SW480 (cell line): ENCODE data around the gene EXT2.

Experiments
- DNase-seq: peaks from one replicate; pipeline ENCODE4 v3.0.0-alpha.2; 2016; ENCODE audit warnings: low spot score

EXT2 gene

GRCh38 chr11:44203270-44204043, 108.0 kb downstream of the EXT2 start:
- no peak for DNase-seq

GRCh38 chr11:44205352-44205751, 109.9 kb downstream of the EXT2 start:
- DNase-seq, result no peak

DNA sequence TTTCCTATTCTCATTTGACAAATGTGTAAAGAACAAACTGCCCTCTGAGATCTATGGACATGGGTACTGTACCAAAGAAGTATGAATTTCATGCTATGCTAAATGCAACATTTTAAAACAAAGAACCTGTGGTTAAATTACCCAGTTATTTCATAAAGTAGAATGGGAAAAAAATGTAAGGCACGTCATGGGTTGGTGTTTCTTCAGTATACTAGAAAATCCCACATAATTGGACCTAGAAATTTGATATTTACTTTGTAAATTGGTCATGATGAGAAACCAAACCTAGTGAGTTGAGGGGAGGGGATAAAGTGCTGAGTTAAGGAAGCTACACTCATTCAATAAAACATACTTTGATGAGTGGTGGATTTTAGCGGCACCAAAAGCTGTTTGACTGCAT, 110.4 kb downstream of the EXT2 start:
- no peak for DNase-seq

GRCh38 chr11:44207292-44207691, 111.8 kb downstream of the EXT2 start:
- no peak for DNase-seq

DNA sequence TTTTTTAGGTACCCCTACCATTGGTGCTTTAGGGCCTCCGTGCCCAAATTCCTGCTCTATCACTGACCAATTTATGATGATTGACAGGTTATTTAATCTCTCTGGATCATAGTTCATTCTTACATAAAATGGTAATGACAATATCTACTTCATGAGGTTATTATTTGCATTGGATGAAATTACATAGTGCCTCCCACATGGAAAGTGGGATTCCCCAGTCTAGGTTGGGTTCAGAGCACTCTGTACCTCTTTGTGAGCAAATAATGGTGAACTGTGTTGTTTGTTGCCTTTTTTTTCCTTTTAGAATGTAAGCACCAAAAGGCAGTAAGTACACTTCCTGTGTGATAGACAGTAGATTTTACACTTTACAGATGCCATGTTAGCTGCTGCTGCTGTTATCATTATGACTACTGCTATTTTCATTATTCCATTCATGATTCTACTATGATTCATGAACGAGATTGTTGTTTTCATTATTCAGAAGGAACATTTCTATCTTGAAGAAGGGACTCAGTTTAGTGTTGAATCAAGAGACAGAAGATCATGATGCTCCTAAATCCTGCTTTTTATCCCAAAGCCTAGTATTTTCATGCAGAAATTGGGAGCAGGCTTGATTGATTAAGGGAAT, 113.6 kb downstream of the EXT2 start:
- no peak for DNase-seq

GRCh38 chr11:44212128-44212527, 116.7 kb downstream of the EXT2 start:
- DNase-seq, result no peak

- DNase-seq, result no peak
These were observed 117.7 kb downstream of the EXT2 start for GRCh38 chr11:44213148-44213547.

DNA sequence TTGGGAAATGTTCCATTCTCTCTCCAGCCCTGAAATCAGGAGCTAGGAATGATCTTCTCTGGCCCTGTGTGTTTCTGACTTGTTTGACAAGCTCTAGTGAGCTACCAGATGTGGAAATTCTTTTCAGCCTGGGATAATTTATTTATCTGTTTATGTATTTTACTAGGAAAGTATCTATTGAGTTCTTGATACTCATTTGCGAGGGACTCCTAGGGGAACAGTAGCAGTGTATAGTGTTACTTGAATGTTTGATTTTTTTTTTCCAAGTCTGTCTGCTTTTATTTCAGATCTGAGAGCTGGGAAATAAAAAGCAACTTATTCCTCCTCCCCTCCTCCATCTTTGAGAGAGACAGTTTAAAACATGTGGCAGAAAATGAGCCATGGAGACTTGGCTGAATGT, 122.0 kb downstream of the EXT2 start:
- no peak for DNase-seq

DNA sequence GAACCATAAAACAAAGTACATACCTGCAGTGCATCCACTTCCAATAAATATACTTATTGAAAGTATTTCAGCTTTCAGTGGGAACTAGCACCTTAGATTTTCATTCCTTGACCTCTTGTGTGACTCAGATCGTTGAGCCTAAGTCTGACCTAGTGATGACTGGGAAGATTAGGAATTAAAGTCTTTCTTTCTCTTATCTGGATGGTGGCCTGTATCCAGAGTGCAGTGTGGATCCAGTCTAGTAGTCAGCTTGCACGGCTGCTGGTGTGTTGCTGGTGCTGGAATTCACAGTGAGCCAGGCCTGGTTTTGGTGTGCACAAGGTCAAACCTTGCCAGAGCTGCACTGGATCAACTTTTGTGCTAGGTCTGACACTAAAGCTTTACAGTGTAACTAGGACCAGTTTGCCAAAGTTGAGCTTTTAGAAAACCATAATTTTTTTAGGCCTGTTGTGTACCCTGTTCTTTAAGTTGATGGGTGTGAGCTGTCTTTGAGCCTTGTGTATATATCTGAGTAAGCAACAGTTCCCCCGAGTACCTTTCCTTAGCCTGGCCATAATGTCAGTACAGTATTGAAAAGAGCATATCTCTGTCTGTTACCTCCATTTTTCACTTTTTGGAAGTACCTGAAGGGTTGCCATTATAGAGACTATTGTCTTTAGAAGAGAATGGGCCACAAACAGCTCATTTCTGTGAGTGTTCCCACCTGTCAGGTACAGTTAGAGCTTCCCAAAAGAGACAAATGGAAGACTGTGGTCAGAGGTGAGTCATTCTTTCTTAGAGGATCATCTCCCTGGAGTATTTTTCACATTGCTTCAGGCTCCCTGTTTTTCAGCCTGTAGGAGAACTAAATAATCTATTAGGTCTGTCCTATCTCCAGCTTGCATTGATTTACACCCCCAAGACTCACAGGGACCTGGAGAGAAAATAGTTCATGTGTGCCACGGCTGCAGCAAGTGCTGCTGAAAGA, 124.6 kb downstream of the EXT2 start:
- no peak for DNase-seq

- DNase-seq, result no peak
These were observed 126.0 kb downstream of the EXT2 start for GRCh38 chr11:44221456-44221855.

DNA sequence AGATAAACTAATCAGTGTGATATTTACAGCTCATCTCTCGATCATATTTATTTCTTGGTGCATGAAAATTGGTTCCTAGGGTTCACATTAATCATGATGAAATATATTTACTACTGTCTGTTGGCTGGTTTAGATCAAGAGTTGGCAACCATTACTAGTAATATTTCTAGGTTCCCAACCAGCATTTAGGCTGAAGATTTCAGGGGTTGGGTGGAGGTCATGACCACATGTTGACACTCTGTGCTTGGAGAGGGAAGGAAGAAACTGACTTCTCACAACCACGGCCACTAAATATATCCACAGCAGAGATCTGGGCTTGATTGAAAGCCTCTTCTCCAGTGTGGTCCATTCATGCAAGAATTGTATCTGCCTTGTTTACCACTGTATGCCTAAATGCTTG, 126.5 kb downstream of the EXT2 start:
- no peak for DNase-seq

GRCh38 chr11:44223238-44223637, 127.8 kb downstream of the EXT2 start:
- DNase-seq, result no peak

GRCh38 chr11:44224867-44225501, 129.5 kb downstream of the EXT2 start:
- DNase-seq, result no peak

- DNase-seq, result no peak
These were observed 131.0 kb downstream of the EXT2 start for GRCh38 chr11:44226490-44226889.

DNA sequence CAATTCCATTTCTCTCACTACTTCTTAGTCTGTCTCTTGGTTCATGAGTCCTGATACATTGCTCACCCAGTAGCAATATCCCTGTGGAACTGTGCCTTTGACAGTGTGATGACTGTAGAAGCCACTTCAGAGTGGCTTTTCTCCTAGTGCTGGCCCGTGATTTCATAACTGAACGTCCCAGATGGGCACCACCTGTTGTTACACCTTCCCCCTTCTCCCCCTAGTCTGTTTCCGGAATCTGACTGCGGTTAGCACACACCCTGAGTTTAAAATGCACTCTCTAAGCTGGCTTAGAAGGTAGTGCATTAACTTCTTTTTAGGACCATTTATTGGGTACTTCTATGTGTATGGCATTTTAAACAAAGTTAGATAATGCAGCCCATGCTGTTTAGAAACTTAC, 131.5 kb downstream of the EXT2 start:
- no peak for DNase-seq

DNA sequence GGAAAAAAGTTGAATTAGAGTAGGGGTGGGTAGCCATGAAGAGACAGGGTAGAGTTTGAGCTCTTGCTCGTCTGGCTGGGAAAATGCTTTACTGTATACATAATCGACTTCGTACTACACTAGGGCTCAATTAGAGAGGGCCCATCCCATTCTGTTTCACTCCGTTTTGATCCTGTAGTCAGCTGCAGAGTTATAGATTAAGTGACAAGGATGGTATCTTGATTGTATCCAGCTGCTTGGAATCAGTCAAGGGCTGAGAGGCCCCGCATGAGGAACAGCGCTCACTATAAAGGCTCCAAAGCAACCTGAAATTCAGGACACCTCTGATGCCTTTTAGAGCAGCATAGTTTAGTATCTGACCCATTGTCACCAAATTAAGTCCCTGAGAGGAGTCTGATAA, 132.9 kb downstream of the EXT2 start:
- DNase-seq, result no peak

DNA sequence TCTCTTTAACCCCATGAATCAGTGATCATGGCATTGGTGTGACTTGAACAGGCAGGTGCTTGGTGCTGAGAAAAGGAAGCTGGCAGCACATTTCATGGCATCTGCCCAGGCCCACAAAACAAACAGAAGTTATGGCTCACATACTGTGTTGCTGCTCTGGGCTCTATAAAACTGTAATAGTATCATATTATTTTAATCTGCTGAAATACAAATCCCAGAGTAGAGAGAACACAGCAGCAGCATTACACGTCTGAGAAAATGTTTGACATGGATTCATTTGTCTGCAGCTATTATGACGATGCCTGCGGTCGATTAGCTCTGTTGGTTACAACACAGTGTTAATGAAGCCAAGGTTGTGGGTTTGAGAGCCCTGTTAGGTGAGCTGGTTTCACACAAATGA, 133.6 kb downstream of the EXT2 start:
- DNase-seq, result no peak

DNA sequence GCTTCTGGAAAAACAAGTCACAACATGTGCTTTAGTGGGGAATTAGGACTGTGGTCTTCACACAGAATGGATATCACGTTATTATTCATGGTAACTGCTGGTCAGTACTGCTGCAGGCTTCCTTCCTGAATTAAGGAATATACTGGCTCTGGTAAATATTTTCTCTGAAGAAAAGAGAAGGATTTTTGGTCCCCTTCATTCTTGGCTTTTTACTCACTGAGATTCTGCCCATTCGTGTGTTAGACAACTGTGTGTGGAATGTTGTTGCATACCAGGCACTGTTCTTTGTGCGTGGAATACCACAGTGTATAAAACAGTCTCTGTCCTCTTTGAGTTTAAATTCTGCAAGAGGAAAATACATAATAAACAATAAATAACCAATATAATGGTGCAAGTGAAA, 134.1 kb downstream of the EXT2 start:
- DNase-seq, result no peak

- no peak for DNase-seq
These were observed 140.3 kb downstream of the EXT2 start for GRCh38 chr11:44235765-44236201.

- no peak for DNase-seq
These were observed 140.8 kb downstream of the EXT2 start for GRCh38 chr11:44236296-44236695.

- no peak for DNase-seq
These were observed 141.7 kb downstream of the EXT2 start for GRCh38 chr11:44237156-44237555.

GRCh38 chr11:44241851-44242250, 146.4 kb downstream of the EXT2 start:
- no peak for DNase-seq
